C1 segment of cervical spinal cord (tissue), 14 donors: Measurements from ENCODE around the gene COL9A3.
A peak's percentile ranks its signal among the peaks of the same experiment; 100 is the strongest.

ENCODE experiments used
- DNase-seq, 14 donors: peaks; one replicate each; lab custom pipeline; 2025; lab: John Stamatoyannopoulos, UW

The COL9A3 gene

GRCh38 chr20:62816884-62817873, at the start of gene COL9A3:
Gene COL9A3, plus strand, starts transcription at chr20:62817050. Its CDS starts 15 bp downstream, at chr20:62817065.
- DNase-seq: peak in 10 of 14 donors; percentile 21 to 75 (median 50)

- DNase-seq: no peak
Measured at GRCh38 chr20:62768234-62768546, 48.7 kb upstream of the COL9A3 start.

- DNase-seq: no peak
Measured at GRCh38 chr20:62768551-62769287, 48.1 kb upstream of the COL9A3 start.

- DNase-seq: no peak
Measured at GRCh38 chr20:62769346-62770071, 47.3 kb upstream of the COL9A3 start.

- no peak for DNase-seq
Measured at GRCh38 chr20:62770111-62770910, 46.5 kb upstream of the COL9A3 start.

GRCh38 chr20:62770916-62771315, 45.9 kb upstream of the COL9A3 start:
- no peak for DNase-seq

- DNase-seq: no peak
Measured at GRCh38 chr20:62771396-62772102, 45.3 kb upstream of the COL9A3 start.

GRCh38 chr20:62772103-62772611, 44.7 kb upstream of the COL9A3 start:
- no peak for DNase-seq

GRCh38 chr20:62772619-62772989, 44.2 kb upstream of the COL9A3 start:
- DNase-seq: no peak

GRCh38 chr20:62772990-62773844, 43.6 kb upstream of the COL9A3 start:
- peak in 4 of 14 donors; percentile 18 to 60 (median 30) for DNase-seq

GRCh38 chr20:62773845-62774714, 42.8 kb upstream of the COL9A3 start:
- DNase-seq: peak in 1 of 14 donors; percentile 19

- DNase-seq: no peak
Measured at GRCh38 chr20:62774762-62775161, 42.1 kb upstream of the COL9A3 start.

GRCh38 chr20:62775206-62775605, 41.6 kb upstream of the COL9A3 start:
- DNase-seq: no peak

- DNase-seq: no peak
Measured at GRCh38 chr20:62776035-62776691, 40.7 kb upstream of the COL9A3 start.

GRCh38 chr20:62776692-62777527, 39.9 kb upstream of the COL9A3 start:
- no peak for DNase-seq

GRCh38 chr20:62777528-62777830, 39.4 kb upstream of the COL9A3 start:
- peak in 1 of 14 donors; percentile 83 for DNase-seq

- no peak for DNase-seq
Measured at GRCh38 chr20:62778058-62778457, 38.8 kb upstream of the COL9A3 start.
